ENCODE results near the gene TSPAN12.

TSPAN12 gene

DNA sequence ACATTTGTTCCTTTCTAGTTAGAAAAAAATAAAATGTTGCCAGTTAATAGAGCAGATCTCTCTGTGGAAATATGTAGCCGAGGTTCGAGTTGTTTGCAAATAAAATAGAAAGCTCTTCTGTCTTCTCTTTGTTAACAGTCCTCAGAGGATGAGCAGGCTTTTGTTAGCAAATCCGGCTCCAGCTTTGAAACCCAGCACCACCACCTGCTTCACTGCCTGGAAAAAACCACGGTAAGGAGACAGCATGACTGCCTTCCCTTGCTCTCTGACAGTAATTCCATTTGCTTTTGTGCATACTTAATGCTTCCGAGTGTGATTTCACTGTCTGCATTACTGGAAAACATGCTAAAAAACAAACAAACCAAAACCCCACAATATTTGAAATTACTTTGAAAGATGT, 115.6 kb downstream of the TSPAN12 start:
- no peak for DNase-seq (ENCODE audit: low spot score)

DNA sequence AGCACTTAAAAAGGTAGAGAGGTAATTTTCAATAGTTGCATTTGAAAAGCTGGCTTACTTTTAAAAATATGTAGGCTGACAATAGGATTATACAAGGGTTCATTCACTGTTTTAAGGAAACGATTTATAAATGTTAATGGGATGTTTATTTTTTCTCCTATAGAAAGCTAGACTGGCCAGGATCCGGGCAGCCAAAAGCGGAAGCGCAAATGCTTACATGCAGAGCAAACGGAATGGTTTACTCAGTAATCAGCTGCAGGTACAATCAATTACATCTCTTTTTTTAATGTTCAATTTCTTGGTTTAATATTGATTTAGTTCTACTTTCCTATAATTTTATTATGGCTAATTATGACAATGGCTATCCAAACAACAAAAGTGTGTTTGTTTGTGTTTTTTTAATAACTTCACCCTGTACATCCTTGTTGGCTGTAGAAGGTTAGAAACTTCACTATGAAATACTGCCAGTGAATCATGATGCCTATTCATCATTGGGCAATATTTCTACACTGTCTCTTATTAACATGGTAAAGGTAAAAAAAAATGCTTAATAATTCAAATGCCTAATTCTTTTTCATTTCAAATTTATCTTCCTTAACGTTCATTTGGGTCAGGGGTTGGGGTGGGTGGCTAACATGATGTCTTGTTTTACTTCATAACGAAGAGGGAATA, 116.4 kb downstream of the TSPAN12 start:
- no peak for DNase-seq (ENCODE audit: low spot score)

DNA sequence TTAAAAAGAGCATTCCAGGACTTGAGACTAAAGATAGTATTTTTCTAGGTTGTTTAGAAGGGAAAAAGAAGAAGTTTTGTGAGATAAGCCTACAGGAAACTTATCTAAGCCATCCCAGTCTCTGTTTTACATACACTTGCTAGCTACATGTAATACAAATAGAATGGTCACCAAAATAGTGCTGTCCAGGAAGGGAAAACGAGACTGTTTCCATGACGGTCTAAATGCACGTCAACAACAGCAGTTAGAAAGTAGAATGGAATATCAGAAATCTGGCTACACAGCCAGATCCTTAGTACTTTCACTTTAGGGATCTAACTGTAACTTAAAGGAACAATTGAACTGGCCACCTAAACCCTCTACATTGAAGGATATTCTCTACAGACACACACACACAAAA, 117.6 kb downstream of the TSPAN12 start:
- DNase-seq (ENCODE audit: low spot score): no peak

DNA sequence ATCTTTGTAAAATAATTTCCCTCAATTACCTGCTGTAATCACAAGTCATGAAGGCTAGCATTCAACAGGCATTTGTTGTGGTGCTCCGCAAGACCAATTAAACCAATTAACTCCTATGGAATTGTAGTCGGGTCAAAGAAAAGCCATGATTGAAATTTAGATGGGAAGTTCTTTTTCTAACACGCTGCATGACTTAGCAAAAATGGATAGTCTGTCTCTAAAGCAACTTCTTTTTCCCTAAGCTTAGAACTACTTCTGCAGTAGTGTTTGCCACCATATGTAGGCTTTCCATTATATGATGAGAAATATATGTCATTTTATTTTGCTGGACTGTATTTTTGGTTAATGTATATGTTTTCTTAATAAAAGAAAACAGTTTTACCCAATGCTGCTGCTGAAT, 119.1 kb downstream of the TSPAN12 start:
- no peak for DNase-seq (ENCODE audit: low spot score)
